RWPE1 (cell line): ENCODE measurements around the gene DENND4C.

Source experiments
- CTCF ChIA-PET: fragments of 350-600 bp; sonication (Branson Sonifier 250); formaldehyde crosslinking; extraction: SDS; loops from one replicate; lab custom pipeline; 2021; lab: Yijun Ruan, JAX
- POLR2A ChIA-PET: fragments of 400-600 bp; formaldehyde crosslinking; extraction: SDS; loops from one replicate; lab custom pipeline; 2020; ENCODE audit warnings: antibody characterized with exemption; ENCODE audit not compliant: low non-redundant PET; lab: Yijun Ruan, JAX
- DNase-seq: peaks from one replicate; pipeline ENCODE4 v3.0.0; 2012; ENCODE audit warnings: low spot score
- H3K27ac ChIP-seq: fragments of 450-650 bp; 2 replicates; pipeline ENCODE4 v1.5.1; 2017
- TF ChIP-seq, protein P1 (sequence below): fragments of 450-650 bp; conservative IDR thresholded peaks from 2 replicates; pipeline ENCODE4 v1.5.1; 2017; ENCODE audit warnings: low read depth, mild to moderate bottlenecking

DENND4C gene

DNA sequence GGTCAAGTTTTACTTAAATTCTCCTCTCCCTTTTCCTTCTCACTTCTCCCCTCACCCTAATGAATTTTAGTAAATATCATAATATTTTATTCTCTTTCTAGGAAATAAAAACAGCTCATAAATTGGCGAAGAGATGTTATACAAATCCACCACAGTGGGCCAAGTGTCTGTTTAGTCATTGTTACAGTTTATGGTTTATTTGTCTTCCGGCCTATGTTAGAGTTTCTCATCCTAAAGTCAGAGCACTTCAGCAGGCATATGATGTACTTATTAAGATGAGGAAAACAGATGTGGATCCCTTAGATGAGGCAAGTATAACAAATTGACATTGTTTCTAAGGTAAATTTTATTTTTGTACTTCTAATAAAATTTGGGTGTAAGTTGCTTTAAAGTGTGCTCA, 101.4 kb downstream of the DENND4C start:
- H3K27ac ChIP-seq = no peak overlapping the region
- DNase-seq = no peak
- POLR2A ChIA-PET = no interaction called here
- CTCF ChIA-PET = no interaction called here
- TF ChIP-seq, protein P1, sequence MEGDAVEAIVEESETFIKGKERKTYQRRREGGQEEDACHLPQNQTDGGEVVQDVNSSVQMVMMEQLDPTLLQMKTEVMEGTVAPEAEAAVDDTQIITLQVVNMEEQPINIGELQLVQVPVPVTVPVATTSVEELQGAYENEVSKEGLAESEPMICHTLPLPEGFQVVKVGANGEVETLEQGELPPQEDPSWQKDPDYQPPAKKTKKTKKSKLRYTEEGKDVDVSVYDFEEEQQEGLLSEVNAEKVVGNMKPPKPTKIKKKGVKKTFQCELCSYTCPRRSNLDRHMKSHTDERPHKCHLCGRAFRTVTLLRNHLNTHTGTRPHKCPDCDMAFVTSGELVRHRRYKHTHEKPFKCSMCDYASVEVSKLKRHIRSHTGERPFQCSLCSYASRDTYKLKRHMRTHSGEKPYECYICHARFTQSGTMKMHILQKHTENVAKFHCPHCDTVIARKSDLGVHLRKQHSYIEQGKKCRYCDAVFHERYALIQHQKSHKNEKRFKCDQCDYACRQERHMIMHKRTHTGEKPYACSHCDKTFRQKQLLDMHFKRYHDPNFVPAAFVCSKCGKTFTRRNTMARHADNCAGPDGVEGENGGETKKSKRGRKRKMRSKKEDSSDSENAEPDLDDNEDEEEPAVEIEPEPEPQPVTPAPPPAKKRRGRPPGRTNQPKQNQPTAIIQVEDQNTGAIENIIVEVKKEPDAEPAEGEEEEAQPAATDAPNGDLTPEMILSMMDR = no peak

DNA sequence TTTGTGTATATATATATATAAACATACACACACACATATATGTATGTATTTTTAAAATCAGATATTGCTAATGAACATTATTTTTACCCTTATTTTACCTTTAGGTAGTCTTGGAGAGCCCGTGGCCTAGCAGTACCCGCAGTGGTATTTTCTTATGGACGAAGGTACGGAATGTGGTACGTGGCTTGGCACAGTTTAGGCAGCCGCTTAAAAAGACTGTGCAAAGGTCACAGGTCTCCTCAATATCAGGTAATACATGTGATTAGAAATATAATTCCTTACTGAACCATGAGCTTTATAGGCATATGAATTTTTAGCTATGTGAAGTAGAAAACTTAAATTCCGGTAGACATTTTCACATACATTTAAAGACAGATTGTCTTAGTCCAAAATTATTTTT, 105.7 kb downstream of the DENND4C start:
- CTCF ChIA-PET = no interaction called here
- POLR2A ChIA-PET = no interaction called here
- DNase-seq = no peak
- no peak overlapping the region for H3K27ac ChIP-seq
- TF ChIP-seq, protein P1 = no peak

DNA sequence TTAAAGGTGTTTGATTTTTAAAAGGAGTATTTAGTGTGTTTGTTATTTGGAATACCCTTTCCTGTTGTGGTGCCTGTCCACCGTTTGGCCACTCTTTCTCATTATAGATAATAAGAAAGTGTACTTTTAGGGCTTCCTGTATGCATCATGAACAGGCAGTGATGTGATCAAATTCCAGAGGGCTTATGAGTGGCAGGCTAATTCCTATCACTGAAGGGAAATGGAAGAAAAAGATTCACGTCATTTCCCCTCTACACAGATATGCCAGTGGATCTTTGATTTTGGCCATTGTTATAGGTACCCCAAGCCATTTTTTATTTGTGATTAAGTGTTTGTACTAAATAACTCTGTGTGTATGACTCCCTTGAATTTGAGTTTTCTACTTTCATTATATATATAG, 112.5 kb downstream of the DENND4C start:
- POLR2A ChIA-PET = no interaction called here
- TF ChIP-seq, protein P1 = no peak
- CTCF ChIA-PET = no interaction called here
- DNase-seq = no peak
- H3K27ac ChIP-seq = no peak overlapping the region

DNA sequence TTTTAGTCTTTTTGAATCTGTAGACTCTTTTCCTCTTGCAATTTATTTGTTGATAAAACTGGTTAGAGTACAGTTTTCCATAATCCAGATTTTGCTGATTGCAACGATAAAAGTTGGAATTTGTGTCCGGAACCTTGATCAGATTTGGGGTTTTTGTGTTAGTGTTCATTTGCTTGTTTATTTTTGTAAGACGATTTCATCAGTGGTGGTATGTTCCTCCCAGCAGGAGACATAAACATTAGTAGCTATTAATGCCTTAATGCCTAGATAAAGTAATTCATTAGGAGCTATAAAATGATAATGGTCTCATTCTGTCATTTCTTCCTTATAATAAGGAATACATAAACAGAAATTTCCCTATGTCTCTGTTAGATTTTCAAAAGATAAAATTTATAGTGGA, 128.2 kb downstream of the DENND4C start:
- POLR2A ChIA-PET = no interaction called here
- no peak for DNase-seq
- TF ChIP-seq, protein P1 = no peak
- no peak overlapping the region for H3K27ac ChIP-seq
- CTCF ChIA-PET = interaction anchor here (0.6 to 0.8 kb wide), 2 partner anchors 36 to 98 kb away, joined by 3 to 6 read pairs; no protein-coding TSS in a partner anchor

DNA sequence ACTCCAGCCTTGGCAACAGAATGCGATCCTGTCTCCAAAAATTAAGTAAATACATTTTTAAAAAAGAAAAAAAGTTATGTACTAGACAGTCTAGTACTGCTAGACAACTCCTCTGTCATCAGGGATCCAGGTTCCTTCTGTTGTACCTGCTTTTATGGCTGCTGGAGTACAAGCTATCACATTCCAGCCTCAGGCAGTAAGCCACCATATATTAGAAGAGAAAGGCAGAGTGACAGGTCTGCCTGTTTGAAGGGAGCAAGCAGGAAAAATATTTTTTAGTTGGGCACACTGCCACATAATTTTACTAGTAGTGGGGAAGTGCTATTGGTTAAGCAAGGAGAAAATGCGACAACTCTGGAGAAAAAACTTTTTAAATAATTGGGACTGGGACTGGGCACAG, 138.6 kb downstream of the DENND4C start:
- ChIA-PET CTCF (no interaction called here), POLR2A (interaction anchor here (0.7 kb wide), 1 partner anchor 10 kb away, joined by 8 read pairs; no protein-coding TSS in a partner anchor)
- no peak for DNase-seq
- H3K27ac ChIP-seq = no peak overlapping the region
- TF ChIP-seq, protein P1 = no peak

DNA sequence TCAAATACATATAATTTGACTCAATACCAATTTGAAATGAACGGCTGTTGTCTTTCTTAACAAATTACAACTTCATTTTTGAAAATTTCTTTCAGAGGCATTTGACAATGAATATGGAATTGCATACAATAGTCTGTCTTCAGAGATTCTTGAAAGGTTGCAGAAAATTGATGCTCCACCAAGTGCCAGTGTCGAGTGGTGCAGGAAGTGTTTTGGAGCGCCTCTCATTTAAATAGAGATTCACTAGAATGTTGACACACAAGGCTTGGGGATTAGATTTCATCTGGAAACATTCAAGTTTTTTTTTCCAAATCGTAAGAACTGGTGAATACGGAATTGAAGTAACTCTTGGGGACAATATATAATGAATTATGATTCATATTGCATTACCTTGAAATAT, 141.4 kb downstream of the DENND4C start:
- TF ChIP-seq, protein P1 = peak; percentile 41; the same call in 1 of the 2 replicates
- ChIA-PET POLR2A (no interaction called here), CTCF (no interaction called here)
- no peak overlapping the region for H3K27ac ChIP-seq
- DNase-seq = peak; percentile 13
